NCI-H69 (cell line): ENCODE data around the gene ABCB9.

Experiments
- DNase-seq: peaks from one replicate; lab custom pipeline; 2025; lab: John Stamatoyannopoulos, UW

Gene ABCB9

DNA sequence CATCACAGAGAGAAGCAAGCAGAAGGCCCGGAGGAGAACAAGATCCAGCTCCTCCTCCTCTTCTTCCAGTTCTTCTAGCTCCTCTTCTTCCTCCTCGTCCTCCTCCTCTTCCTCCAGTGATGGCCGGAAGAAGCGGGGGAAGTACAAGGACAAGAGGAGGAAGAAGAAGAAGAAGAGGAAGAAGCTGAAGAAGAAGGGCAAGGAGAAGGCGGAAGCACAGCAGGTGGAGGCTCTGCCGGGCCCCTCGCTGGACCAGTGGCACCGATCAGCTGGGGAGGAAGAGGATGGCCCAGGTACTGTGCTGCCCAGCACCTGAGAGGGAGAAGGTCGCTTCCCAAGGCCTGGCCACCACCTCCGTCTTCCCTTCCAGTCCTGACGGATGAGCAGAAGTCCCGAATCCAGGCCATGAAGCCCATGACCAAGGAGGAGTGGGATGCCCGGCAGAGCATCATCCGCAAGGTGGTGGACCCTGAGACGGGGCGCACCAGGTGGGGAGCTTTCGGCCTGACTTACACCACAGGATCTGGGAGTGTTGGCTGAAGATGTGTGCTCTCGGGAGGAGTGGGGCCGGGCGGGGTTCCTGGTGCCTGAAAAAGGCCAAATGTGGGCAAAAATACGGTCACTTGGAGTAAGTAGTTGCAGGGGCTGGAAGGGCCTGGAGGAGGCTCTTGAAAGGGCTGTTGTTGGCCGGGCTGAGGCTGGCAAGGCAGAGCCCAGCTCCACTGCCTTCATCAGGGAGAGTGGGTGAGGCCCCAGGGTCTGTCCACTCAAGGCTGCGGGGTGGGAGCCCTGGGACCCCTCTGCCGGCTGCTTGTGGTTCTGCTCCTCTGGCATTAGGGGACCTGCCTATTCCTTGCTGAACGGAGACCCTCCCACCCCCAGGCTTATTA is 15.6 kb upstream of the ABCB9 start:
- no peak for DNase-seq

DNA sequence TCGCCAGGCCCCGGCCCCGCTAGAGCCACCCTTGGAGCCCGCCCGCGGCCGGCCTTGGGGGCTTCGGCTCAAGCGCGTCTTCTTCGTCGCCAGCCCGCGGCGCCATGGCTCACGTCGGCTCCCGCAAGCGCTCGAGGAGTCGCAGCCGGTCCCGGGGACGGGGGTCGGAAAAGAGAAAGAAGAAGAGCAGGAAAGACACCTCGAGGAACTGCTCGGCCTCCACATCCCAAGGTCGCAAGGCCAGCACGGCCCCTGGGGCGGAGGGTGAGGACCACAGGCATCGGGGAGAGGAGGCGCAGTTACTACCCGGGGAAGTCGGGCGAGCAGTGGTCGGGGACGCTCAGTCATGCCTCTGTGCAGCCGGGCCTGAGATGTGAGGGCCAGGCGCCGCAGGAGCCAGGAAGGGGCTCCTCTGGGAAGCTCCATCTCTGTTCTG is 14.8 kb upstream of the ABCB9 start:
- DNase-seq: peak; percentile 67

DNA sequence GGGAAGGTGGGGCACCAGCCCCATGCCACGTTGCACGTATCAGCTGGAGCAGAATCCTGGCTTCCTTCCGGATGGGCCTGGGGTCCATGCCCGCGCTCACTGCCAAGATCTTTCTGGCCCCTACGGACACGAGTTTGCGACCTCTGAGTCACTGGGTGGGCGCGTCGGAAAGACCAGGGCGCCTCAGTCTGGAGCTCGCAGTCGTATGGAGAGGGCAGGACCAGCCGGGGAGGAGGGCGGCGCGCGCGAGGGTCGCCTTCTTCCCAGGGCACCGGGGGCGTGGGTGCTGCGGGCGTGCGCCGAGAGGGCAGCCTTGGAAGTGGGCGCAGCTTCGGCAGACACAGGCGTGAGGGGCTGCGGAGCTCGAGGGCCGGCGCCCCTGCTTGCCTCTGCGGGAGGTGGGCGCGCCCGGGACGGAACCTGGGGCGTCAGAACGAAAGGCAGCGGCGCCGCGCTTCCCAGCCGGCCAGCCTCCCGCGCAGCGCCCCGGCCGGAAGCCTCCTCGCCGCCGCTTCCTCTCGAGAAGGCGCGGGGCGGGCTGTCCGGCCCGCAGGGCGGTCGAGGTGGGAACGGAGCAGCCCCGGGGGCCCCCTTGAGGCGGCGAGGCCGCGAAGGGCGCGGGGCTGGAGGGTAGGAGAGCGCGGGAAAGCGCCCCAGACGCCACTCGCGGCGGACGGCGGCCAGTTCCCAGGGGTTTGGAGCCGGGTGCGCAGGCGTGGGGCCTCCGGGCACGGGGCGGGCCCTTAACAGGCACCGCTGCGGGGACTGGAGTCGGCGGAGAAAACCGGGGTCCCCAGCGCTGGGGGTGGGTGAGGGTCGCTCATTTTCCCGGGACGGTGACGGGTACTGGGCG is 14.1 kb upstream of the ABCB9 start, which contains the start of gene ARL6IP4:
Gene ARL6IP4, plus strand, starts transcription at position 499 of the 853 bp plus-strand sequence. CDS start 459 bp downstream, outside the sequence.
- DNase-seq: peak; percentile 85

DNA sequence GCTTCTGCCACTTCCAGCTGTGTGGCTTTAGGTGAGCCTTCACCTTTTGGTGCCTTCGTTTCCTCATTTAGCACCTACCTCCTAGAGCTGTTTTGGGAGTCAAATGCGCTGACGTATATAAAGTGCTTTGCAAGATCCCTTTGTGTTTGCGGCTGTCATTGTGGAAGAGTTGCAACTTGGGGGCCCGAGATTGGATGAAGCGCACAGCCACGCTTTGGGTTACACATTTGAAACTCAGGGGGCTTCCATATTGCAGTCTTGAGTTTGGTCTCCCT is 13.6 kb upstream of the ABCB9 start:
- DNase-seq: no peak

DNA sequence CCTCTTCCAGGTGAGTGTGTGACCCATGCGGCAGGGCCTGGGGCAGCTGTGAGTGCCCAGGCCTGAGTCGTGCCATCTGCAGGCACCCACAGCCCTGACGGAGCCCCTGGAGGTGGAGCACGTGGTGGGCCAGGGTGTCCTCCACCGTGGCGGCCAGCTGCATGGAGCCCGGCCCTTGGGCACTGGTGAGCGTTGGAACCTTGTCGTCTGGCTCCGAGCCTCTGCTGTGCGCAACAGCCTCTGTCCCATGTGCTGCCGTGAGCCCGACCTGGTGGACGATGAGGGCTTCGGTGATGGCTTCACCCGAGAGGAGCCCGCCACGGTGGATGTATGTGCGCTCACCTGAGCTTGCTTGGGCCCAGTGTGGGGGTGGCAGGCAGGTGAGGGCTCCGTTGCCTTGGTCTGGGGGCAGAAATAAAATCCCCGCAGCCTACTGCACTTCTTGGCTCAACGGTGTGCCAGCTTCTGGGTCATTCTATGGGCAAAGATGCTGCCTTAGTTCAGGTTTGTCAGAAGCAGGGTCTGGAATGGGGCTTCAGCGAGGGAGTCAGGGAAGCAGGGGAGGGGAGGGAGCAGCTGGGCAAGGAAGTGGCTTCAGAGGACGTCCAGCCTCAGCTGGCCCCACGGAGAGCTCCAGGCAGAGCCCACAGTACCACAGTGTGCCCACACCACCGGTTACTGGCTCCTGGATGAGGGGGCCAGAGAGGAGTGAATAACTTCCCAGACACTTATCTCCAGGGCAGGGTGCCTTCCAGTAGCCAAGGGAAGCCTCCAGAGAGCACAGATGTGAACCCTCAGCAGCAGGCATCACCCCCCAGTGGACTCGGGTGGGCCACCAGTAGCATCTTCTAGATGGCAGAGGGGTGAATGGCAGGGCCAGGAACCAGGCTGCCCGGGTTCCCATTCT is 13.0 kb upstream of the ABCB9 start:
- no peak for DNase-seq

DNA sequence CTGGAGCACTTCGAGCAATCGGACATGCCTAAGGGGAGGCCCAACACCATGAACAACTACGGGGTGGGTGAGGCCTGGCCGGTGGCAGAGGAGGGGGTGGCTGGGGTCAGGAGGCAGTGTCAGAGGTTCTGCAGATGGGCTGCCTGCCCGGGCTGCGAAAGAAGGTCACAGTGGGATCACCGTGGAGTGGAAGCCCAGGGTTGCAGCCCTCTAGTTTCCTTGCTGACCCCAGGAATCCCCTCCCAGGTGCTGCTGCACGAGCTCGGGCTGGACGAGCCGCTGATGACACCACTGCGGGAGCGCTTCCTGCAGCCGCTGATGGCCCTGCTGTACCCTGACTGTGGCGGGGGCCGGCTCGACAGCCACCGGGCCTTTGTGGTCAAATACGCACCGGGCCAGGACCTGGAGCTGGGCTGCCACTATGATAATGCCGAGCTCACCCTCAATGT is 12.3 kb upstream of the ABCB9 start:
- no peak for DNase-seq

DNA sequence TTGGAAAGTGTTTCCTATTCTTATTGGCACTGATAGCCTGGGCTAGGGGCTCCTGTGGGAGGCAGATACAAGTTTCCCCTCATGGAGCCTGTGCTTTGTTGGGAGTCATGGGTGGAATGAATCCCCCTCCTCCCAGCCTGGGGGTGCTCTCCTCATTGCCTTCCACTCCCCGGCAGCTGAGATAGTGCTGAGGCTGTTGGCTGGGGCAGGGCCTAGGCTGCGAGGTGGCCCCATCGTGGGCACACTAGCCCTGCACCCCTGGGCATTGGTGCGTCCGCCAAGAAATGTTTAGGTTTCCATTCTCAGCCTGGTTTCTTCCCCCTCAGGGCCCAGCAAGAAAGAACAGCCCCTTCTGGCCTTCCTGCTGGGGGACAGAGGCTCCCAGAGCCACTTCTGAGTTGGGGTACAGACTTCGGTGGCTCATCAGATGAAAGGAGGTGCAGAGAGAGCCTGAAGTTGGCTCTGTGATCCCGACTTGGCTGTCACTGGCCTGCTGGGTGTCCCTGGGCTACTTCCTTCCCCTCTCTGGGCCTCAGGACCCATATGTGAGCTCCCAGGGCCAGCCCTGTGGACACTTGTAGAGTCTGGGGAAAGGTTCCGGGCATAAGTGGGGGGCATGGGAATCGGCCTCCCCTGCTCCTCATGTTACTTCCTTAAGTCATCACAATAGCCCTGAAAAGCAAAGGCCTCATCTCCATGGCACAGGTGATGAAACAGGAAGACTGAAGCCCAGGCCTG is 11.6 kb upstream of the ABCB9 start:
- DNase-seq: no peak

DNA sequence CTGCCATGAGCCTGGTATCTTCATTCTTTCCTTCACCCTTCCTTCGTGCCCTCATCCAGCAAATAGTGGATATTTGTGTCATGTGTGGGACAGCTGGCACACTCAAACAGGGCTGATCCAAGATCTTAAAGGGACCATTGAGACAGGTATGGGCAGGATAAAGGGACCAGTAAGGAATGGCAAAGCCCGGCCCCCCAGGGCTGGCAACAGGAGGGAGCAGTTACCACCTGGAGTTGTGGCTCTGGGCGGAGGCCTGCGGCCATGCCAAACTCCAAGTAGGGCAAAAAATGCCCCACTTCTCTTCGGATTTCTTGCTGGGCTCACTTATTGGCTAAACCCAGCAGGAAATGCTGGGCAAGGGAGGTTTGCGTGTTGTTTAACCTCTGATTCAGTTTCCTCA is 10.9 kb upstream of the ABCB9 start:
- DNase-seq: no peak

DNA sequence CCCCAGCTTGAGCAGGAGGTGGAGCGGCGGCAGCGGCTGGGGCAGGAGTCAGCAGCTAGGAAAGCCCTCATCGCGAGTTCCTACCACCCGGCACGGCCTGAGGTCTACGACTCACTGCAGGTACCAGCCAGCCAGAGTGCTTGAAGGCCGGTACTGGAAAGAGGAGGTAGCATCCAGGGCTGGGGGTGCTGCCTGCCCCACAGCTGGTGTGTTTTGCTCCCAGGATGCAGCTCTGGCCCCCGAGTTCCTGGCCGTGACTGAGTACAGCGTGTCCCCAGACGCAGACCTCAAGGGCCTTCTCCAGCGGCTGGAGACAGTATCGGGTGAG is 10.3 kb upstream of the ABCB9 start:
- no peak for DNase-seq

DNA sequence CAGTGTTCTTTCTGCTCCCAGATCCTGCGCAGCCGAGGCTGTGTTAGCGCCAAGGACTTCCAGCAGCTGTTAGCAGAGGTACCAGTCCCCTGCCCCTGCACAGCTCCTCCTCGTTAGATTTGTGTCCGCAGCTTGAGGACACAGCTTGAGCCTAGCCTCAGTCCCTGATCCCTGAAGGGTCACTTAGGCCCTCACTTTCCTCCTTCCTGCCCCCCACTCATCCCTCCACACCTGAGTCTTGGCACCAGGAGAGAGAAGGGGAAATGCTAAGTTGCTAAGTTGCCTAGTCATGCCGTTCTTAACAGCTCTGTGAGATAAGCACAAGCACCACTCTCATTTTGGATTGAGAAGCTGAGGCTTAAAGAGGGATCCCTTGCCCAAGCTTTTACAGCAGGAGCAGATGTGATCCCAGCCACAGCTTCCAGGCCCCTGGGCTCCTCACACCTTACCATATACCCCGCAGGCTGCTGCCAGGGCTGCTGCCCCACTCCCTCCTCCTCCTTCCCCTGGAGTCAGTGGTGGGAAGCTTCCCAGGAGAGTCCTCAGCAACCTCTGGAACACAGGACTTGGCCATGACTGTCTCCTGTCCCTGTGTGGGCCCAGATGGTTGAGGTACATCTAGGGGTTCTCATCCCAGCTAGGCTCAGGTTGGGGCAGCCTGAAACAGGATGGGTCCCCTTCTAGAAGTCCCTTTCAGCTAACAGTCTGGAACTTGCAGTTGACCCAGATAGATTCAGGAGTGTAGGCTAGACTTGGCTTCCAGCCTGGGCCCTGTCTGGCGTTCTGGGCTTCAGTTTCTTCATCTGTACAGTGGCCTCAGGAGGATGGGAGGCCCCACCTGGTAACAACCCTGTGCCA is 9.8 kb upstream of the ABCB9 start:
- DNase-seq: peak; percentile 46

DNA sequence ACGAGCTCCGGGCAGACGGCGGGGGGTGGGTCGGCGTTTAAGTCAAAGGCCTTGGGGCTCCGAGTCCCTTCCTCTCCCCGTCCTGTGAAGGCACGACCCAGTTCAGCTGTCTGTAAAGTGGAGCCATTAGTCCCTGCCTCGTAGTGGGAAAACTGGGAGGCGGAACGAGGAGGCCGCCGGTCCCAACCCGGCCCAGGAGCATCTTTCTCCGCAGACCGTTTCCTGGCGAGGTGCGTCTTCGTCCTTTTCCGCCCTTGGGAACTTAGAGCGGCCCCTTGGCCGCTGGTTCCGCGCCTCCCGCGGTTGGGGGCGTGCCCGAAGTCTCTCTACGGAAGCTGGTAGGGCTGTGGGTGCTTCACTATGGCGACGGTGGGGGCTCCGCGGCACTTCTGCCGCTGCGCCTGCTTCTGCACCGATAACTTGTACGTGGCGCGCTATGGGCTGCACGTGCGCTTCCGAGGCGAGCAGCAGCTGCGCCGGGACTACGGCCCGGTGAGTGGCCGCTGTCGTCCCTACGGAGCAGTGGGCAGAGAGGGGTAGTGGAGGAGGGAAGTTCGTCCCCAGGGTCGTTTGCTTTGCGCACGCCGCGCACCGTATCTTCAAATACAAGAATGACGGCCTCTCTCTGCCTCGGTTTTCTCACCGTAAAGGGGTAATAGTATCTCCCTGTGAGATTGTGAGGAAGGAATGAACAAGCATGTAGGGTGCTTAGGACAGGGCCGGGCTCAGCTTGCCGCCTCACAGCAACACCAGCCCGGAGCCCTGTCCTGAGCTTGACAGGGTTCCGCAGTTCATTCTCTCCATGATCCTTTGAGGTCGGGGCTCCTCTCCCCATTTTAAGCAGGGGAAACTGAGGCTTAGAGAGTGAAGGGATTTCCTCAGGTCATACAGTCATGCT is 8.9 kb upstream of the ABCB9 start, which contains the start of gene OGFOD2:
Gene OGFOD2, plus strand, starts transcription at position 353 of the 898 bp plus-strand sequence. Its CDS starts 8 bp downstream, at position 361.
- DNase-seq: peak; percentile 98

DNA sequence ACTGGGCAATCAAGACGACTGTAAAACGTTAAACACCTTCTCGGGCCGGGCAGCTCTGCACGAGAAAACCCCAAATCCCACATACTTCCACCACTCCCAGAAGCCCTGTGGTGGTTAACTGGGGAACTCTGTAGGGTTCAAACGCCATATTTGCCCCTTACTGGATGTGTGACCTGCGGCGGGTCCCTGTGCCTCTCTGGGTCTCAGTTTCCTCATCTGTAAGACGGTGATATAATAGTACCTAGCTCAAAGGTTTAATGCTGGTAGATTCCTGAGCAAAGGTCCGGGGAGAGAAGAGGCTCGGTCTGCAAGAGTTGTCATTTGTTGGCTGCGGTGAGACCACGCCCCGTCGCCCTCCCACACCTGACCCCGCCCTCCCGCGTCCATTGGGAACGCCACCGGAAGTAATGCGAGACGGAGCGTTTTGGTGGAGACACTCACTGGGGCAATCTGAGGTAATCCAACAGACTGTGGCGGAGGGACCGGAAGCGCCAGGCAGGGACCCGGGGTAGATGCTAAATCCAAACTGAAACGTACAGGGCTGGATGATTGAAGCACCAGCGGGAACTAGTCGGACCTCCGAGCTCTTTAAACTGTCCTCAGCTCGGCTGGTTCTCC is 8.1 kb upstream of the ABCB9 start:
- DNase-seq: peak; percentile 99

DNA sequence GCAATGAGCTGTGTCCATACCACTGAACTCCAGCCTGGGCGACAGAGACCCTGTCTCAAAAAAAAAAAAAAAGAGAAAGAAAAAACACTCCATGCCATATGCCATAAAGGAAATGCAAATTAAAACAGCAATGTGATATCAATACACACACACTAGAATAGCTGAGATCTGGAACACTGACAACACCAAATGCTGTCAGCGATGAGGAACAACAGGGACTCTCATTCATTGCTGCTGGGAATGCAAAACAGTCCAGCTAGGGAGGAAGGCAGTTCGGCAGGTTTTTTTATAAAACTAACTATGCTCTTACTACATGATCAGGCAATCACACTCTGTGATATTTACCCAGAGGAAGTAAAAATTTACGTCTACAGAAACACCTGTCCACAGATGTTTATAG is 3.4 kb upstream of the ABCB9 start:
- no peak for DNase-seq

DNA sequence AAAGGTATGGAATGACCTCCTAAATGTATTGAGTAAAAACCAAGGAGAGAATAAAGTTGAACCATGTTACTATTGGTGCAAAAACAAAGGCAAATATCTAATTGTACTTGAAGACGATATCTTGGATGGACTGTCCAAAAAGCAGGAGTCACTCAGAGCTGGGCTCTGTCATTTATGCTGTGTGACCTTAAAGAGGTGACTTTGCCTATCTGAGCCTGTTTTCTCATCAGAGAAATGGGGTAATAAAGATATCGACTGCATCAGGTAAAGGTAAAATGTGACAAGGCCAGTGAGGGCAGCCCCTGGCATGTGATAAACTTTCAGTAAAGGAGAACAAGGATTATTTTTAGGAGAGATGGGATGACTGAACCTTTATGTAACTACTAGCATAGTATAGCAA is 1.8 kb upstream of the ABCB9 start:
- no peak for DNase-seq

DNA sequence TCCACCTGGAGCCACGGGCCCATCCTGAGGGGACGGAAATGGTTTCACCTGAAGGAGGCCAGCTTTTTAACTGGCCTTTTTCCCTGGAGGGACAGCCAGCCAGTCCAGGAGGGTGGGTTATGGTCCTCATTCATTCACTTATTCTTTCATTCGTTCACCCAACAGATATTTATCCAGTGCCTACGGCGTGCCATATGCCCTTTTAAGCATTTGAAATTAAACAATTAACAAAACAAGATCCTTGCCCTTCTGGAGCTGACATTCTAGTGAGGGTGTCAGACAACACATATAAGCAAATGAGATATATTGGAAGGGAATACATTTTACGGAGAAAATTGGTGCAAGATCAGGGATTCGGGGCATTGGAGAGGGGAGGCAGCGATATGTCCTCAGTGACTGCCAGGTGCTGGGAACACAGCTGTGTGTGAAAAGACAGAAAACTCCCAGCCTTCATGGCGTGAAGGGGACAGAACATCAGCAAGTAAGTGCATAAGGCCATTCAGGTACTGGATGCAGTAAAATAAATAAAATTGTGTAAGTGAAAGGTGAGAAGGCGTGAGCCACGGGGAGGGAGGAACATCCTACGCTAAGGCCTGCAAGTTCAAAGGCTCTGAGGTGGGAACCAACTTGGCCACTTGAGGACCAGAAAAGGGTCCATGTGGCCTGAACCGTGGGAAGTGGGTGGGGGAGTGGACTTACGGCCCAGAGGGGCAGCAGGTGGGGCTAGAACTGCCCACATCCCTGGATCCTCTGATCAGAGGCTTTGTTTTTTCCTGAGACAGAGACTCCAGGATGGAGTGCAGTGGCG is 684 bp upstream of the ABCB9 start:
- DNase-seq: no peak

DNA sequence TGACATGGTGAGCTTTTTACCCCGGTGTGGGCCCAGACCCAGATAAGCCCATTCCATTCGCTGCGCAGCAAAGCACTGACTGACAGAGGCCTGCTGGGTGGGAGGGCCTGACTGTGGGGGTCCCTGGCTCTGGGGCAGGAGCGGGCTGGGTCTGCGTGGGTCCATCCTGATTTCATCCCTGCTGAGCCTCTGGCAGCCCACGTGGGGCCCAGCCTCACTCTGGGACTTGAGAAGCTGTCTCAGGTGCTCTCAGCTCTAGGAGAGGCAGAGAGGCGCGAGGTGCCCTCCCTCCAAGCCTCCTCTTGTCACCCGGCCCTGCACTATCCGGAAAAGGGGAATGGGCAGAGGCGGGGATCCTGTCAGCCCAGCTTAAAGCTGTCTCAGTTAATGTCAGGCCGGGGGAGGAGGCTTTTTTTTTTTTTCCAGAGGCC is 927 bp downstream of the ABCB9 start:
- DNase-seq: peak; percentile 59

DNA sequence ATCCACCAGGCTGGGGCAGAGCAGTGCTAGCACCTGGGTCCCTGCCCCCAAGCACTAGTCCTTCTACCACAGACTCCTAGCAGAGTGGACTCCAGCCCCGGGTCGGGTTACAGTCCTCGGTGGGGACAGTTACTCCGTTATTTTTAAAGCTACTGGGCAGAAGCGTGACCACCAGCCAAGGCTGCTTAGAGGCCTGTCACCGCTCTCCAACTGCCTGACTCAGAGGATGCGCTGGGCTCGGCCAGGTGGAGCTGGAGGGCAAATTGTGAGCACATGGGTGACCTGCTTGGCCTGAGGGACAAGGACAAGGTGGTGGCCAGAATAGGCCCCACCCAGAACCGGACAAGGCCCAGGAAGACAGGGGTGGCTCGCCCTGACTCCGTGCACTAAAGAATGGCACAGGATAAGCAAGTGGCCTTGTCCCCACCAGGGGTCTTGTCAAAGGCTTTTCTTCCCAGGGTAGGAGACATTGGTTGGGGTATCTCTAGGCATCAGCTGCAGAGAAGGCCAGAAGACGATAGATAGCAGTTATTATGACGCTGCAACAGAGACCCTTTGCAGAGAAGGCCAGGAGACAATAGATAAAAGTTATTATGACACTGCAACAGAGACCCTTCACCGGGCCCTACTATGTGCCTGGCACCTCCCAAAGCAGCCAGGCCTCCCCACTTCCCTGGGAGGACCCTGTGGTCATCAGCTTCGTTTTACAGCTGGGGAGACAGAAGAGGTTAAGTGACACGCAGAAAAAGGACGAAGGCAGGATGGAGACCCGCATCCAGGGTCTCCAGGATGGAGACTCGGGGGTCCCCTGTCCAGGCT is 1.6 kb downstream of the ABCB9 start:
- DNase-seq: no peak
